ENCODE data around the gene UFD1. TPM values are rescaled to one million over a fixed set of nuclear protein-coding genes. Genes with fewer than 3 reads are reported as not detected.

The UFD1 gene
- total and polyA plus RNA-seq, 2 donors from 2014 or later: 56.2 to 67.8 TPM

DNA sequence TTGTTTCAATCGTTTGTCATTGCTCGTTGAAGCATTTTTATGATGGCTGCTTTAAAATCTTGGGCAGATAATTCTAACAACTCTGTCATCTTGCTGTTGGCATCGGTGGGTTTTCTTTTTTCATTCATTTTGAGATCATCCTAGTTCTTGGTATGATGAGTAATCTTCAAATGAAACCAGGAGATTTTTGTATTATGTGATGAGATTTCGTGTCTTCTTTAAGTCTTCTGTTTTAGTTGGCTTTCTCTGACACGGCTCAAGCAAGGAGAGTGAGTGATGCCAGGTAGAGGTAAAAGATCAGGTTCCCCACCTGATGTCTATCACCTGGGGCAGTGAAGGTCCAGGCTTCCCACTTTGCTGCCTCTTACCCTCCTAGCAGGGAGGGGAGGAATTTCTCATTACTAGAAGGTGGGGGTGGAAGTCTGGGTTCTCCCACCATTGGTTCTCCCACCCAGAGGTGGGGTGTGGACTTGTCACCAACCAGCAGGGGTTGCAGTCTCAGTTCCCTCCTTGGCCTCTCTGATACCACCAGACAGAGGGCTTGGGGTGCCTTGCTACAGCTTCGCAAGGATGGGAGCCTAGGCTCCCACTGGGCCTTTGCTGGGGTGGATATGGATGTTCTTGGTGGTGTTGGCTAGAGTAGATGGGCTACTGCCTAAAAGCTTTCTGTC lies 13.6 kb upstream of the UFD1 start:
- intact Hi-C loops (cut with DNase I): loop anchor here (10.0 kb wide), 1 partner anchor 132 kb away; no protein-coding TSS in a partner anchor
- TF ChIP-seq, protein P1, sequence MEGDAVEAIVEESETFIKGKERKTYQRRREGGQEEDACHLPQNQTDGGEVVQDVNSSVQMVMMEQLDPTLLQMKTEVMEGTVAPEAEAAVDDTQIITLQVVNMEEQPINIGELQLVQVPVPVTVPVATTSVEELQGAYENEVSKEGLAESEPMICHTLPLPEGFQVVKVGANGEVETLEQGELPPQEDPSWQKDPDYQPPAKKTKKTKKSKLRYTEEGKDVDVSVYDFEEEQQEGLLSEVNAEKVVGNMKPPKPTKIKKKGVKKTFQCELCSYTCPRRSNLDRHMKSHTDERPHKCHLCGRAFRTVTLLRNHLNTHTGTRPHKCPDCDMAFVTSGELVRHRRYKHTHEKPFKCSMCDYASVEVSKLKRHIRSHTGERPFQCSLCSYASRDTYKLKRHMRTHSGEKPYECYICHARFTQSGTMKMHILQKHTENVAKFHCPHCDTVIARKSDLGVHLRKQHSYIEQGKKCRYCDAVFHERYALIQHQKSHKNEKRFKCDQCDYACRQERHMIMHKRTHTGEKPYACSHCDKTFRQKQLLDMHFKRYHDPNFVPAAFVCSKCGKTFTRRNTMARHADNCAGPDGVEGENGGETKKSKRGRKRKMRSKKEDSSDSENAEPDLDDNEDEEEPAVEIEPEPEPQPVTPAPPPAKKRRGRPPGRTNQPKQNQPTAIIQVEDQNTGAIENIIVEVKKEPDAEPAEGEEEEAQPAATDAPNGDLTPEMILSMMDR (IDR thresholded peaks at IDR 0.05; ENCODE audit: borderline replicate concordance, extremely low read depth, insufficient read depth): no peak
- FAIRE-seq: no peak
- DNase-seq: no peak
- Histone ChIP-seq H3K4me1 (ENCODE audit: control insufficient read depth in 2 of 3, insufficient read depth in 2 of 3, low read depth in 1 of 3, low read length in 3 of 3) (no peaks in the 10 kb centered on the region), H3K27me3 (ENCODE audit: control insufficient read depth, insufficient read depth, low read length) (no peaks in the 10 kb centered on the region), H3K9me3 (ENCODE audit: control insufficient read depth in 2 of 3, insufficient read depth in 1 of 3, low read length in 3 of 3) (no peaks in the 10 kb centered on the region), H3K36me3 (ENCODE audit: control insufficient read depth in 2 of 3, insufficient read depth in 3 of 3, low read length in 3 of 3) (no peaks in the 10 kb centered on the region), H3K27ac (ENCODE audit: low read depth in 2 of 2, low read length in 2 of 2) (no peak overlapping the region), H3K9ac (ENCODE audit: low read length in 3 of 3) (no peak overlapping the region), H3K4me3 (ENCODE audit: low read length in 3 of 3) (no peak overlapping the region)

DNA sequence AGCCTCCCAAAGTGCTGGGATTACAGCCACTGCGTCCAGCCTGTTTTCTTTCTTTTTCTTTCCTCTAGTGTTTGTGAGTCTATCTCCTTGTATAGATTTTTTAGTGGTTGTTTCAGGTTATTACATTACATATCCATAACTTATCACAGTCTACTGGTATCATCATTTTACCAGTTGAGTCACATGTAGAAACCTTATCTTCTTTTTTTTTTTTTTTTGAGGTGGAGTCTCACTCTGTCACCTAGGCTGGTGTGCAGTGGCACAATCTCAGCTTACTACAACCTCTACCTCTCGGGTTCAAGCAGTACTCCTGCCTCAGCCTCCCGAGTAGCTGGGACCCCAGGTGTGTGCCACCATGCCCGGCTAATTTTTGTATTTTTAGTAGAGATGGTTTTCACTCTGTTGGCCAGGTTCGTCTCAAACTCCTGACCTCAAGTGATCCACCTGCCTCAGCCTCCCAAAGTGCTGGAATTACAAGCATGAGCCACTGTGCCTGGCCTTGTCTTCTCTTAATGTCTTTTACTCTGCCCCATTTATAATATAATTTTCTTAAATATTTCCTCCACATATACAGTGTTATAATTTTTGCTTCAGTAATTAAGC lies 11.7 kb upstream of the UFD1 start:
- no peak overlapping the region for H3K9ac ChIP-seq (ENCODE audit: low read length in 3 of 3)
- H3K9me3 ChIP-seq (ENCODE audit: control insufficient read depth in 2 of 3, insufficient read depth in 1 of 3, low read length in 3 of 3): no peaks in the 10 kb centered on the region
- H3K27me3 ChIP-seq (ENCODE audit: control insufficient read depth, insufficient read depth, low read length): no peaks in the 10 kb centered on the region
- TF ChIP-seq, protein P1 (IDR thresholded peaks at IDR 0.05; ENCODE audit: borderline replicate concordance, extremely low read depth, insufficient read depth): no peak
- intact Hi-C loops (cut with DNase I): loop anchor here (10.0 kb wide), 1 partner anchor 134 kb away; no protein-coding TSS in a partner anchor
- H3K4me3 ChIP-seq (ENCODE audit: low read length in 3 of 3): no peak overlapping the region
- no peak overlapping the region for H3K27ac ChIP-seq (ENCODE audit: low read depth in 2 of 2, low read length in 2 of 2)
- FAIRE-seq: no peak
- no peaks in the 10 kb centered on the region for H3K4me1 ChIP-seq (ENCODE audit: control insufficient read depth in 2 of 3, insufficient read depth in 2 of 3, low read depth in 1 of 3, low read length in 3 of 3)
- H3K36me3 ChIP-seq (ENCODE audit: control insufficient read depth in 2 of 3, insufficient read depth in 3 of 3, low read length in 3 of 3): no peaks in the 10 kb centered on the region
- DNase-seq: no peak

DNA sequence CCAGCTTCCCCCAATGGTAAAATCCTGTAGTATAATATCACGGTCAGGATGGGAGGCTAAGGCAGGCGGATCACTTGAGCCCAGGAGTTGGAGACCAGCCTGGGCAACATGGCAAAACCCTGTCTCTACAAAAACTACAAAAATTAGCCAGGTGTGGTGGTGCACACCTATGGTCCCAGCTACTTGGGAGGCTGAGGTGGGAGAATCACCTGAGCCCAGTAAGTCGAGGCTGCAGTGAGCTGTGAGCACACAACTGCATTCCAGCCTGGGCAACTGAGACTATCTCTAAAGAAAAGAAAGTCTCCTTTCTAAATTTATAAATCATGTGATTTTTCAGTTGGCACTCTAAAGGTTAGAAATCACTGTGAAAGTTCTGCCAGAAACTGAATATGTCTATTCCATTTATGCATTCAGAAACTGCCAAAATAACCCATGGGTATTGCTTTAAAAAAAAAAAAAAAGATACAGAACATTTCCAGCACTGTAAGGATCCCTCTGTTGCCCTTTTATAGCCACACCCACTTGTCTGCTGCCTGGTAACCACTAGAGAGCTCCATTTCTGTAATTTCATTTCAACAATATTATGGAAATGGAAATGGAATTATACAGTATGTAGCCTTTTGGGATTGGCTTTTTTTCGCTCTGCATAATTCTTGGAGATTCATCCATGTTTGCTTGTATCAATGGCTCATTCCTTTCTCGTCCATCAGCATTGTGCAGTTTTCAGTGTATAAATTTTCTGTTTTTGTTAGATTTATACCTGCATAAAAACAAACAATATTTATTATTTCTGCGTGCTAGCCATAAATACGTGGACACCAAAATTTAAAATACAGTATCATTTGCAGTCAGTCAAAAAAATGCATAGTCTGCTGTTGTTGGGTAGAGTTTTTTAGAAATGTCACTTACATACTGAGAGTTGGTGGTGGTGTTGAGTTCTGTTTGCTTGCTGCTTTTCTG lies 10.2 kb upstream of the UFD1 start:
- Histone ChIP-seq H3K9me3 (ENCODE audit: control insufficient read depth in 2 of 3, insufficient read depth in 1 of 3, low read length in 3 of 3) (no peaks in the 10 kb centered on the region), H3K4me3 (ENCODE audit: low read length in 3 of 3) (no peak overlapping the region), H3K4me1 (ENCODE audit: control insufficient read depth in 2 of 3, insufficient read depth in 2 of 3, low read depth in 1 of 3, low read length in 3 of 3) (no peaks in the 10 kb centered on the region), H3K36me3 (ENCODE audit: control insufficient read depth in 2 of 3, insufficient read depth in 3 of 3, low read length in 3 of 3) (no peaks in the 10 kb centered on the region), H3K27me3 (ENCODE audit: control insufficient read depth, insufficient read depth, low read length) (no peaks in the 10 kb centered on the region), H3K27ac (ENCODE audit: low read depth in 2 of 2, low read length in 2 of 2) (no peak overlapping the region), H3K9ac (ENCODE audit: low read length in 3 of 3) (no peak overlapping the region)
- no peak for FAIRE-seq
- peak in 1 of 5 donors; percentile 43 for DNase-seq
- intact Hi-C loops (cut with DNase I): no loop called here
- TF ChIP-seq, protein P1 (IDR thresholded peaks at IDR 0.05; ENCODE audit: borderline replicate concordance, extremely low read depth, insufficient read depth): no peak

Measured in kidney (tissue), 14 donors.